H9 (cell line): ENCODE results near the gene NOVA1. TPM values are rescaled to one million over a fixed set of nuclear protein-coding genes. Genes with fewer than 3 reads are reported as not detected.

Experiments used
- DNase-seq: peaks from one replicate; pipeline ENCODE4 v3.0.0-alpha.2; 2017
- H2AFZ ChIP-seq: one replicate; pipeline ENCODE4 v1.6.1; 2013; ENCODE audit warnings: mild to moderate bottlenecking, low read length, control low read depth, moderate library complexity
- H2AK5ac ChIP-seq: 2 replicates; pipeline ENCODE4 v1.6.1; 2013; ENCODE audit warnings: low read length, control low read depth, mixed read lengths; ENCODE audit not compliant: insufficient read length
- H2BK120ac ChIP-seq: one replicate; pipeline ENCODE4 v1.6.1; 2013; ENCODE audit warnings: low read depth, mild to moderate bottlenecking, low read length, control low read depth, inconsistent platforms; ENCODE audit not compliant: poor library complexity, severe bottlenecking
- H2BK12ac ChIP-seq: 2 replicates; pipeline ENCODE4 v1.6.1; 2013; ENCODE audit warnings: low read length, control low read depth, mixed read lengths, low read depth; ENCODE audit not compliant: insufficient read length
- H2BK15ac ChIP-seq: 2 replicates; pipeline ENCODE4 v1.6.1; 2013; ENCODE audit warnings: low read depth, low read length, control low read depth
- H2BK20ac ChIP-seq: one replicate; pipeline ENCODE4 v1.6.1; 2013; ENCODE audit warnings: low read depth, mild to moderate bottlenecking, low read length, control low read depth, inconsistent platforms; ENCODE audit not compliant: poor library complexity, severe bottlenecking
- H2BK5ac ChIP-seq: 2 replicates; pipeline ENCODE4 v1.6.1; 2013; ENCODE audit warnings: low read length, control low read depth, mixed read lengths; ENCODE audit not compliant: insufficient read length
- H3K14ac ChIP-seq: 2 replicates; pipeline ENCODE4 v1.6.1; 2013; ENCODE audit warnings: low read length, control low read depth; ENCODE audit not compliant: insufficient read depth
- H3K18ac ChIP-seq: 2 replicates; pipeline ENCODE4 v1.6.1; 2013; ENCODE audit warnings: low read depth, mild to moderate bottlenecking, mixed read lengths, low read length, control low read depth; ENCODE audit not compliant: insufficient read length
- H3K23ac ChIP-seq: 2 replicates; pipeline ENCODE4 v1.6.1; 2013; ENCODE audit warnings: low read length, control low read depth, mixed read lengths, low read depth; ENCODE audit not compliant: insufficient read length
- H3K23me2 ChIP-seq: 2 replicates; pipeline ENCODE4 v1.6.1; 2013; ENCODE audit warnings: low read depth, mild to moderate bottlenecking, mixed read lengths, low read length, control low read depth; ENCODE audit not compliant: insufficient read length, poor library complexity, severe bottlenecking
- H3K27ac ChIP-seq: 2 replicates; pipeline ENCODE4 v1.5.1; 2013; ENCODE audit warnings: low read length, control low read depth, mixed read lengths, low read depth; ENCODE audit not compliant: insufficient read length
- H3K27me3 ChIP-seq: 2 replicates; pipeline ENCODE4 v1.6.1; 2013; ENCODE audit warnings: low read length, control low read depth, inconsistent platforms; ENCODE audit not compliant: insufficient read depth
- H3K4ac ChIP-seq: 2 replicates; pipeline ENCODE4 v1.6.1; 2013; ENCODE audit warnings: low read depth, mild to moderate bottlenecking, control low read depth, inconsistent platforms, low read length, moderate library complexity
- H3K4me1 ChIP-seq: 2 replicates; pipeline ENCODE4 v1.6.1; 2013; ENCODE audit warnings: low read length, control low read depth, inconsistent platforms; ENCODE audit not compliant: insufficient read depth
- H3K4me2 ChIP-seq: 2 replicates; pipeline ENCODE4 v1.6.1; 2013; ENCODE audit warnings: low read length, control low read depth, mixed read lengths; ENCODE audit not compliant: insufficient read length, insufficient read depth
- H3K56ac ChIP-seq: 2 replicates; pipeline ENCODE4 v1.6.1; 2013; ENCODE audit warnings: low read depth, mild to moderate bottlenecking, mixed read lengths, low read length, control low read depth; ENCODE audit not compliant: insufficient read length
- H3K79me1 ChIP-seq: 2 replicates; pipeline ENCODE4 v1.6.1; 2013; ENCODE audit warnings: low read depth, mild to moderate bottlenecking, moderate library complexity, low read length, control low read depth, inconsistent platforms; ENCODE audit not compliant: insufficient read depth, poor library complexity, severe bottlenecking
- H3K79me2 ChIP-seq: 2 replicates; pipeline ENCODE4 v1.6.1; 2013; ENCODE audit warnings: low read length, control low read depth, inconsistent platforms; ENCODE audit not compliant: insufficient read depth
- H3K9ac ChIP-seq: 2 replicates; pipeline ENCODE4 v1.6.1; 2013; ENCODE audit warnings: low read length, control low read depth, mixed read lengths; ENCODE audit not compliant: insufficient read length; ENCODE audit errors: extremely low read depth
- H3K9me3 ChIP-seq: one replicate; pipeline ENCODE4 v1.6.1; 2013; ENCODE audit warnings: low read depth, low read length, inconsistent platforms; ENCODE audit not compliant: control insufficient read depth
- H3T11ph ChIP-seq: one replicate; pipeline ENCODE4 v1.6.1; 2013; ENCODE audit warnings: mild to moderate bottlenecking, low read length, control low read depth, inconsistent platforms
- H4K20me1 ChIP-seq: one replicate; pipeline ENCODE4 v1.6.1; 2013; ENCODE audit not compliant: control insufficient read depth, insufficient read length, insufficient read depth
- H4K5ac ChIP-seq: 2 replicates; pipeline ENCODE4 v1.6.1; 2013; ENCODE audit warnings: low read depth, mild to moderate bottlenecking, mixed read lengths, low read length, control low read depth; ENCODE audit not compliant: insufficient read length
- H4K8ac ChIP-seq: replicated peaks from 2 replicates; pipeline ENCODE4 v1.6.1; 2013; ENCODE audit warnings: low read length, control low read depth, mixed read lengths, low read depth; ENCODE audit not compliant: insufficient read length
- H4K91ac ChIP-seq: 2 replicates; pipeline ENCODE4 v1.6.1; 2013; ENCODE audit warnings: low read depth, mild to moderate bottlenecking, moderate library complexity, mixed read lengths, low read length, control low read depth; ENCODE audit not compliant: insufficient read length
- H3K27ac Mint-ChIP-seq, 3 experiments: 2 replicates in 2 of 3; 3 replicates in 1 of 3; pipeline ENCODE4 v1.8.0; 2020 to 2021; ENCODE audit warnings: mixed read lengths in 3 of 3, mild to moderate bottlenecking in 1 of 3, moderate library complexity in 1 of 3
- H3K27me3 Mint-ChIP-seq: 2 replicates; pipeline ENCODE4 v1.8.0; 2021; ENCODE audit warnings: low read depth, mild to moderate bottlenecking, moderate library complexity, mixed read lengths
- H3K36me3 Mint-ChIP-seq, 3 experiments: 2 replicates in 2 of 3; 3 replicates in 1 of 3; pipeline ENCODE4 v1.8.0; 2020 to 2021; ENCODE audit warnings: low read depth in 3 of 3, mixed read lengths in 3 of 3; ENCODE audit not compliant: insufficient read depth in 1 of 3
- H3K4me1 Mint-ChIP-seq, 2 experiments: 2 replicates each; pipeline ENCODE4 v1.8.0; 2020; ENCODE audit warnings: mixed read lengths in 2 of 2
- H3K4me3 Mint-ChIP-seq, 2 experiments: 2 replicates in 1 of 2; 3 replicates in 1 of 2; pipeline ENCODE4 v1.8.0; 2020 to 2021; ENCODE audit warnings: mild to moderate bottlenecking in 2 of 2, mixed read lengths in 2 of 2, moderate library complexity in 1 of 2
- H3K9me3 Mint-ChIP-seq, 2 experiments: 2 replicates in 1 of 2; 3 replicates in 1 of 2; pipeline ENCODE4 v1.8.0; 2020; ENCODE audit warnings: mild to moderate bottlenecking in 2 of 2, mixed read lengths in 2 of 2, moderate library complexity in 1 of 2
- CTCF ChIP-seq: fragments of 200-600 bp; sonication (generic); conservative IDR thresholded peaks from 3 replicates; pipeline ENCODE4 v1.8.0; 2021; ENCODE audit warnings: antibody characterized with exemption, mild to moderate bottlenecking
- WGBS: extraction: QIAGEN DNeasy Blood & Tissue Kit; methylation state at CpG from one replicate; pipeline ENCODE4 v1.1.7; 2013; ENCODE audit warnings: missing lambda C conversion rate, low lambda C conversion rate, mixed read lengths; ENCODE audit not compliant: insufficient read length; ENCODE audit errors: extremely low coverage; 5-methylcytosine and 5-hydroxymethylcytosine counted together
- total RNA-seq: library from RNA; stranded (reverse); gene quantifications from 2 replicates; pipeline ENCODE4 v1.2.1, GENCODE V29; 2021

NOVA1 gene
- total RNA-seq, 1 experiment from 2014 or later: 13.8 TPM

- no peak overlapping the region for H3K4me2 ChIP-seq
- Mint-ChIP-seq H3K9me3 (no peaks in the 10 kb centered on the region), H3K27me3 (no peaks in the 10 kb centered on the region), H3K4me1 (peaks cover 10 to 11% of the 10 kb centered on the region in 2 experiments), H3K36me3 (peaks cover 0 to 3% (median 0%) of the 10 kb centered on the region in 3 experiments; a peak in 3 of 7 replicates), H3K27ac (0 out of 7 replicates have a peak overlapping the region, but pooled peaks of 1 of the 3 experiments have one; percentile 55), H3K4me3 (no peak overlapping the region)
- no peaks in the 10 kb centered on the region for H3K79me2 ChIP-seq
- H3K4me1 ChIP-seq: no peaks in the 10 kb centered on the region
- H3K14ac ChIP-seq: no peak overlapping the region
- no peak overlapping the region for H2BK5ac ChIP-seq
- no CpG with 5 or more reads among the region's 3 CpGs for WGBS
- H4K5ac ChIP-seq: no peak overlapping the region
- no peak overlapping the region for H2BK12ac ChIP-seq
- no peak overlapping the region for H4K91ac ChIP-seq
- TF ChIP-seq CTCF: peak; percentile 28; the same call in 2 of the 3 replicates
- no peak overlapping the region for H2AFZ ChIP-seq
- H3K4ac ChIP-seq: no peak overlapping the region
- H3K56ac ChIP-seq: no peak overlapping the region
- no peaks in the 10 kb centered on the region for H4K20me1 ChIP-seq
- no peaks in the 10 kb centered on the region for H3K79me1 ChIP-seq
- no peak overlapping the region for H2BK120ac ChIP-seq
- no peak for DNase-seq
- H4K8ac ChIP-seq: no peak overlapping the region
- no peaks in the 10 kb centered on the region for H3K9me3 ChIP-seq
- H3K27ac ChIP-seq: no peak overlapping the region
- H3K18ac ChIP-seq: no peak overlapping the region
- H3K27me3 ChIP-seq: no peaks in the 10 kb centered on the region
- no peak overlapping the region for H3T11ph ChIP-seq
- no peak overlapping the region for H3K9ac ChIP-seq
- H2BK20ac ChIP-seq: no peak overlapping the region
- H3K23me2 ChIP-seq: no peaks in the 10 kb centered on the region
- no peak overlapping the region for H3K23ac ChIP-seq
- H2BK15ac ChIP-seq: no peak overlapping the region
- no peak overlapping the region for H2AK5ac ChIP-seq
Observed at GRCh38 chr14:26531894-26532293, 65.9 kb downstream of the NOVA1 start.
